ENCODE data around the gene MAML2. TPM values are rescaled to one million over a fixed set of nuclear protein-coding genes. Genes with fewer than 3 reads are reported as not detected.

The MAML2 gene
- total RNA-seq, 1 donor from 2014 or later = 3.8 TPM

GRCh38 chr11:95939091-95939490 lies 403.9 kb downstream of the MAML2 start:
- no peak for TF ChIP-seq EZH2phosphoT487 (IDR thresholded peaks at IDR 0.05)
- TF ChIP-seq CTCF (IDR thresholded peaks at IDR 0.05) = no peak
- TF ChIP-seq EZH2 (IDR thresholded peaks at IDR 0.05) = no peak
- Histone ChIP-seq H3K4me2 (no peak overlapping the region), H3K36me3 (no peaks in the 10 kb centered on the region), H3K4me3 (no peak overlapping the region), H3K79me2 (ENCODE audit: low read depth) (no peaks in the 10 kb centered on the region), H3K9me3 (ENCODE audit: low read depth) (no peaks in the 10 kb centered on the region), H3F3A (ENCODE audit: low read depth) (no peaks in the 10 kb centered on the region), H4K20me1 (ENCODE audit: low read depth) (no peaks in the 10 kb centered on the region), H3K9ac (no peak overlapping the region), H3K4me1 (no peaks in the 10 kb centered on the region), H3K27me3 (no peaks in the 10 kb centered on the region), H2AFZ (replicated peaks) (no peak overlapping the region), H3K27ac (no peak overlapping the region)
- H3K27ac Mint-ChIP-seq = no peak overlapping the region
- no peaks in the 10 kb centered on the region for H3K36me3 Mint-ChIP-seq
- H3K4me3 Mint-ChIP-seq = no peak overlapping the region
- H3K4me1 Mint-ChIP-seq = no peaks in the 10 kb centered on the region
- DNase-seq (ENCODE audit: low spot score) = no peak
- H3K9me3 Mint-ChIP-seq = peaks cover 9% of the 10 kb centered on the region
- H3K27me3 Mint-ChIP-seq (ENCODE audit: insufficient read depth, low read depth) = no peaks in the 10 kb centered on the region

GRCh38 chr11:95937358-95937757 lies 405.6 kb downstream of the MAML2 start:
- Histone ChIP-seq H3K27ac (no peak overlapping the region), H3K4me3 (no peak overlapping the region), H3K4me2 (no peak overlapping the region), H3K4me1 (no peaks in the 10 kb centered on the region), H3K27me3 (no peaks in the 10 kb centered on the region), H3F3A (ENCODE audit: low read depth) (no peaks in the 10 kb centered on the region), H3K9me3 (ENCODE audit: low read depth) (no peaks in the 10 kb centered on the region), H3K36me3 (no peaks in the 10 kb centered on the region), H3K9ac (no peak overlapping the region), H4K20me1 (ENCODE audit: low read depth) (no peaks in the 10 kb centered on the region), H2AFZ (replicated peaks) (no peak overlapping the region), H3K79me2 (ENCODE audit: low read depth) (no peaks in the 10 kb centered on the region)
- no peaks in the 10 kb centered on the region for H3K4me1 Mint-ChIP-seq
- no peaks in the 10 kb centered on the region for H3K27me3 Mint-ChIP-seq (ENCODE audit: insufficient read depth, low read depth)
- H3K36me3 Mint-ChIP-seq = no peaks in the 10 kb centered on the region
- H3K27ac Mint-ChIP-seq = no peak overlapping the region
- H3K4me3 Mint-ChIP-seq = no peak overlapping the region
- peaks cover 2% of the 10 kb centered on the region for H3K9me3 Mint-ChIP-seq
- no peak for DNase-seq (ENCODE audit: low spot score)
- TF ChIP-seq EZH2 (IDR thresholded peaks at IDR 0.05) (no peak), EZH2phosphoT487 (IDR thresholded peaks at IDR 0.05) (no peak), CTCF (IDR thresholded peaks at IDR 0.05) (no peak)

- TF ChIP-seq CTCF (IDR thresholded peaks at IDR 0.05) = no peak
- no peak for TF ChIP-seq EZH2phosphoT487 (IDR thresholded peaks at IDR 0.05)
- TF ChIP-seq EZH2 (IDR thresholded peaks at IDR 0.05) = no peak
- Histone ChIP-seq H3K36me3 (peaks cover 5% of the 10 kb centered on the region), H3K4me2 (no peak overlapping the region), H3K79me2 (ENCODE audit: low read depth) (no peaks in the 10 kb centered on the region), H3K4me1 (no peaks in the 10 kb centered on the region), H3K9ac (no peak overlapping the region), H2AFZ (replicated peaks) (no peak overlapping the region), H3K27ac (no peak overlapping the region), H4K20me1 (ENCODE audit: low read depth) (no peaks in the 10 kb centered on the region), H3K9me3 (ENCODE audit: low read depth) (no peaks in the 10 kb centered on the region), H3F3A (ENCODE audit: low read depth) (no peaks in the 10 kb centered on the region), H3K4me3 (no peak overlapping the region), H3K27me3 (no peaks in the 10 kb centered on the region)
- H3K4me1 Mint-ChIP-seq = no peaks in the 10 kb centered on the region
- H3K4me3 Mint-ChIP-seq = no peak overlapping the region
- H3K9me3 Mint-ChIP-seq = peaks cover 15% of the 10 kb centered on the region
- no peak for DNase-seq (ENCODE audit: low spot score)
- H3K27me3 Mint-ChIP-seq (ENCODE audit: insufficient read depth, low read depth) = peaks cover 3% of the 10 kb centered on the region
- H3K36me3 Mint-ChIP-seq = no peaks in the 10 kb centered on the region
- no peak overlapping the region for H3K27ac Mint-ChIP-seq
These were observed 409.4 kb downstream of the MAML2 start for GRCh38 chr11:95933594-95933993.

Data from neural progenitor cell (in vitro differentiated cells).